CD14-positive monocyte (primary cell): Measurements from ENCODE around the gene MORC1. TPM values are rescaled to one million over a fixed set of nuclear protein-coding genes. Genes with fewer than 3 reads are reported as not detected.

Source experiments
- DNase-seq, 3 donors: peaks; one replicate each; pipeline ENCODE4 v3.0.0-alpha.2; 2011 to 2022
- H2AFZ ChIP-seq: 2 replicates; pipeline ENCODE4 v1.6.0; 2012; ENCODE audit warnings: mild to moderate bottlenecking, low read depth, low read length, inconsistent platforms; ENCODE audit not compliant: insufficient read depth, poor library complexity, severe bottlenecking
- H3K27ac ChIP-seq, 2 donors: 1 replicate in 1 of 2; 2 replicates in 1 of 2; pipeline ENCODE4 v1.5.1; 2012 to 2013; ENCODE audit warnings: low read length in 2 of 2, control low read depth in 1 of 2, inconsistent platforms in 1 of 2, low read depth in 1 of 2, mild to moderate bottlenecking in 1 of 2
- H3K27me3 ChIP-seq, 2 donors: one replicate each; pipeline versions ENCODE4 v1.6.0 to v1.6.1; 2011 to 2013; ENCODE audit warnings: low read length in 2 of 2; ENCODE audit not compliant: control insufficient read depth in 2 of 2, insufficient read depth in 2 of 2
- H3K36me3 ChIP-seq, 2 donors: replicated peaks in 1 of 2; 1 replicate in 1 of 2; 2 replicates in 1 of 2; pipeline versions ENCODE4 v1.5.1 to v1.6.1; 2012 to 2013; ENCODE audit warnings: low read length in 2 of 2, control low read depth in 1 of 2, inconsistent platforms in 1 of 2, mild to moderate bottlenecking in 1 of 2; ENCODE audit not compliant: insufficient read depth in 2 of 2, control insufficient read depth in 1 of 2
- H3K4me1 ChIP-seq, 2 donors: 1 replicate in 1 of 2; 2 replicates in 1 of 2; pipeline versions ENCODE4 v1.5.1 to v1.6.1; 2012 to 2013; ENCODE audit warnings: low read length in 2 of 2, control low read depth in 1 of 2, inconsistent platforms in 1 of 2, mild to moderate bottlenecking in 1 of 2, moderate library complexity in 1 of 2; ENCODE audit not compliant: insufficient read depth in 2 of 2, control insufficient read depth in 1 of 2
- H3K4me2 ChIP-seq: replicated peaks from 2 replicates; pipeline ENCODE3; 2012; ENCODE audit warnings: low read length, moderate library complexity, mild to moderate bottlenecking; ENCODE audit not compliant: poor library complexity, severe bottlenecking; ENCODE audit errors: extremely low read depth
- H3K4me3 ChIP-seq, 3 experiments: fragments of 200-600 bp in 1 of 3; sonication (generic) in 1 of 3; replicated peaks in 1 of 3; 1 replicate in 2 of 3; 2 replicates in 1 of 3; pipeline ENCODE4 v1.5.1; 2011 to 2013; ENCODE audit warnings: low read length in 3 of 3, mild to moderate bottlenecking in 3 of 3, control low read depth in 2 of 3, low read depth in 2 of 3, inconsistent platforms in 1 of 3, moderate library complexity in 1 of 3
- H3K79me2 ChIP-seq: 2 replicates; pipeline ENCODE4 v1.6.0; 2012; ENCODE audit warnings: mild to moderate bottlenecking, control low read depth, inconsistent platforms, low read length, moderate library complexity; ENCODE audit not compliant: insufficient read depth
- H3K9ac ChIP-seq: 2 replicates; pipeline ENCODE4 v1.6.0; 2017; ENCODE audit warnings: low read length, mild to moderate bottlenecking; ENCODE audit not compliant: insufficient read depth, poor library complexity, severe bottlenecking
- H3K9me3 ChIP-seq, 2 donors: replicated peaks in 1 of 2; 1 replicate in 1 of 2; 2 replicates in 1 of 2; pipeline versions ENCODE4 v1.5.1 to v1.6.1; 2012 to 2013; ENCODE audit warnings: low read length in 2 of 2, control low read depth in 1 of 2; ENCODE audit not compliant: control insufficient read depth in 1 of 2, insufficient read depth in 1 of 2
- H4K20me1 ChIP-seq: 2 replicates; pipeline ENCODE4 v1.6.0; 2012; ENCODE audit warnings: mild to moderate bottlenecking, low read length, control low read depth, moderate library complexity; ENCODE audit not compliant: insufficient read depth
- H3K27ac Mint-ChIP-seq, 7 donors: one replicate each; pipeline ENCODE4 v1.8.0; 2020; ENCODE audit warnings: mild to moderate bottlenecking in 7 of 7, mixed read lengths in 7 of 7, moderate library complexity in 6 of 7, inconsistent platforms in 2 of 7
- H3K27me3 Mint-ChIP-seq, 3 donors: one replicate each; pipeline ENCODE4 v1.8.0; 2021 to 2022; ENCODE audit warnings: low read depth in 3 of 3, mild to moderate bottlenecking in 3 of 3, mixed read lengths in 3 of 3, moderate library complexity in 3 of 3, inconsistent platforms in 1 of 3
- H3K36me3 Mint-ChIP-seq, 2 donors: one replicate each; pipeline ENCODE4 v1.8.0; 2020; ENCODE audit warnings: mixed read lengths in 2 of 2, inconsistent platforms in 1 of 2, mild to moderate bottlenecking in 1 of 2
- H3K4me1 Mint-ChIP-seq: one replicate; pipeline ENCODE4 v1.8.0; 2020; ENCODE audit warnings: mild to moderate bottlenecking, mixed read lengths
- H3K4me3 Mint-ChIP-seq, 2 donors: one replicate each; pipeline ENCODE4 v1.8.0; 2020; ENCODE audit warnings: mild to moderate bottlenecking in 2 of 2, mixed read lengths in 2 of 2, moderate library complexity in 1 of 2
- H3K9me3 Mint-ChIP-seq, 7 donors: one replicate each; pipeline ENCODE4 v1.8.0; 2020 to 2022; ENCODE audit warnings: mixed read lengths in 7 of 7, mild to moderate bottlenecking in 6 of 7, moderate library complexity in 6 of 7, inconsistent platforms in 2 of 7
- CTCF ChIP-seq: fragments of 200-600 bp; IDR thresholded peaks from one replicate; pipeline ENCODE4 v1.8.0; 2022; ENCODE audit warnings: antibody characterized with exemption, mild to moderate bottlenecking
- WGBS: methylation state at CpG from one replicate; pipeline ENCODE4 v1.1.5; 2013; ENCODE audit warnings: missing lambda C conversion rate; ENCODE audit not compliant: insufficient coverage; 5-methylcytosine and 5-hydroxymethylcytosine counted together
- intact Hi-C, 2 donors: fragments of 100-400 bp; cut with micrococcal nuclease; formaldehyde crosslinking; loops; one replicate each; pipeline versions ENCODE4 v1.15.0 to v1.15.1; 2023
- polyA plus RNA-seq, 3 donors: library from polyadenylated mRNA; depleted of rRNA in 1 of 3; unstranded in 2 of 3; stranded (reverse) in 1 of 3; fragments of 300-500 nt in 2 of 3; fragments of >200 nt in 1 of 3; fragmentation: Illumina TruSeq in 2 of 3; gene quantifications; 1 replicate in 2 of 3; 2 replicates in 1 of 3; pipeline ENCODE4 v1.2.3, GENCODE V29; 2012 to 2021

The MORC1 gene
- polyA plus RNA-seq, 3 donors = not detected

- Mint-ChIP-seq H3K36me3 (no peaks in the 10 kb centered on the region), H3K4me3 (no peak overlapping the region), H3K4me1 (no peaks in the 10 kb centered on the region), H3K9me3 (peaks cover 2 to 14% (median 3%) of the 10 kb centered on the region in 7 donors), H3K27ac (no peak overlapping the region), H3K27me3 (peaks cover 1 to 5% (median 5%) of the 10 kb centered on the region in 3 donors)
- DNase-seq = no peak
- H3K27me3 ChIP-seq = no peaks in the 10 kb centered on the region
- H3K4me2 ChIP-seq = no peak overlapping the region
- no peaks in the 10 kb centered on the region for H3K4me1 ChIP-seq
- H3K79me2 ChIP-seq = no peaks in the 10 kb centered on the region
- H3K27ac ChIP-seq = no peak overlapping the region
- no peak overlapping the region for H3K9ac ChIP-seq
- no peaks in the 10 kb centered on the region for H3K9me3 ChIP-seq
- no peak overlapping the region for H3K4me3 ChIP-seq
- H4K20me1 ChIP-seq = no peaks in the 10 kb centered on the region
- no peaks in the 10 kb centered on the region for H3K36me3 ChIP-seq
- intact Hi-C loops = no loop called here
- no peak overlapping the region for H2AFZ ChIP-seq
- no peak for TF ChIP-seq CTCF
These were observed 186.9 kb downstream of the MORC1 start for GRCh38 chr3:108931035-108931434.

GRCh38 chr3:108918866-108919265 lies 199.1 kb downstream of the MORC1 start:
- H3K9me3 ChIP-seq = no peaks in the 10 kb centered on the region
- H3K27me3 ChIP-seq = no peaks in the 10 kb centered on the region
- no peak overlapping the region for H3K27ac ChIP-seq
- no peak overlapping the region for H3K4me3 ChIP-seq
- Mint-ChIP-seq H3K4me3 (no peak overlapping the region), H3K4me1 (no peaks in the 10 kb centered on the region), H3K27ac (no peak overlapping the region), H3K36me3 (no peaks in the 10 kb centered on the region), H3K9me3 (peaks cover 0 to 2% (median 0%) of the 10 kb centered on the region in 7 donors), H3K27me3 (peaks cover 2 to 11% (median 11%) of the 10 kb centered on the region in 3 donors)
- no peak for TF ChIP-seq CTCF
- WGBS = no CpG with 5 or more reads among the region's 3 CpGs
- intact Hi-C loops = loop anchor here (10.0 kb wide), 1 partner anchor 254 kb away; no protein-coding TSS in a partner anchor
- no peaks in the 10 kb centered on the region for H3K36me3 ChIP-seq
- no peaks in the 10 kb centered on the region for H4K20me1 ChIP-seq
- DNase-seq = no peak
- no peak overlapping the region for H2AFZ ChIP-seq
- H3K79me2 ChIP-seq = no peaks in the 10 kb centered on the region
- H3K4me1 ChIP-seq = no peaks in the 10 kb centered on the region
- no peak overlapping the region for H3K4me2 ChIP-seq
- H3K9ac ChIP-seq = no peak overlapping the region
